Astrocyte (in vitro differentiated cells and primary cell): Measurements from ENCODE around the gene LRRC26. TPM values are rescaled to one million over a fixed set of nuclear protein-coding genes. Genes with fewer than 3 reads are reported as not detected.

ENCODE experiments used
- DNase-seq: peaks from one replicate; pipeline ENCODE4 v3.0.0-alpha.2; 2010; ENCODE audit warnings: low read depth
- FAIRE-seq: peaks from 2 replicates; lab custom pipeline; 2011; peaks lifted over from hg19 to GRCh38; lab: Jason Lieb, UNC
- H2AFZ ChIP-seq: 2 replicates; pipeline ENCODE4 v1.6.0; 2012; ENCODE audit warnings: low read depth, low read length, inconsistent platforms
- H3K27ac ChIP-seq: 2 replicates; pipeline ENCODE4 v1.5.1; 2011; ENCODE audit warnings: low read depth, low read length, inconsistent platforms
- H3K27me3 ChIP-seq: 2 replicates; pipeline ENCODE4 v1.6.0; 2011; ENCODE audit warnings: low read length, inconsistent platforms; ENCODE audit not compliant: insufficient read depth
- H3K36me3 ChIP-seq: 2 replicates; pipeline ENCODE4 v1.5.1; 2011; ENCODE audit warnings: low read length, inconsistent platforms; ENCODE audit not compliant: insufficient read depth
- H3K4me1 ChIP-seq: 2 replicates; pipeline ENCODE4 v1.5.1; 2011; ENCODE audit warnings: low read length, inconsistent platforms; ENCODE audit not compliant: insufficient read depth
- H3K4me2 ChIP-seq: 2 replicates; pipeline ENCODE4 v1.6.0; 2012; ENCODE audit warnings: low read length, inconsistent platforms
- H3K4me3 ChIP-seq: 2 replicates; pipeline ENCODE4 v1.5.1; 2011; ENCODE audit warnings: low read depth, mild to moderate bottlenecking, low read length, inconsistent platforms; ENCODE audit not compliant: insufficient read depth
- H3K79me2 ChIP-seq: 2 replicates; pipeline ENCODE4 v1.6.0; 2012; ENCODE audit warnings: mild to moderate bottlenecking, low read length, inconsistent platforms; ENCODE audit not compliant: insufficient read depth
- H3K9ac ChIP-seq: 2 replicates; pipeline ENCODE4 v1.6.0; 2012; ENCODE audit warnings: mild to moderate bottlenecking, low read length, inconsistent platforms
- H3K9me3 ChIP-seq: 2 replicates; pipeline ENCODE4 v1.5.1; 2012; ENCODE audit warnings: low read depth, mild to moderate bottlenecking, low read length, inconsistent platforms; ENCODE audit not compliant: insufficient read depth
- H4K20me1 ChIP-seq: 2 replicates; pipeline ENCODE4 v1.6.0; 2012; ENCODE audit warnings: low read length, inconsistent platforms; ENCODE audit not compliant: insufficient read depth
- H3K27ac Mint-ChIP-seq: one replicate; pipeline ENCODE4 v1.8.0; 2021; ENCODE audit warnings: mild to moderate bottlenecking, mixed read lengths; ENCODE audit not compliant: unreplicated experiment
- H3K27me3 Mint-ChIP-seq: one replicate; pipeline ENCODE4 v1.8.0; 2021; ENCODE audit warnings: low read depth, mixed read lengths; ENCODE audit not compliant: unreplicated experiment
- H3K36me3 Mint-ChIP-seq: one replicate; pipeline ENCODE4 v1.8.0; 2021; ENCODE audit warnings: low read depth, mixed read lengths; ENCODE audit not compliant: unreplicated experiment
- H3K4me1 Mint-ChIP-seq: one replicate; pipeline ENCODE4 v1.8.0; 2021; ENCODE audit warnings: low read depth, mixed read lengths; ENCODE audit not compliant: unreplicated experiment
- H3K4me3 Mint-ChIP-seq: one replicate; pipeline ENCODE4 v1.8.0; 2021; ENCODE audit warnings: mild to moderate bottlenecking, moderate library complexity, mixed read lengths; ENCODE audit not compliant: unreplicated experiment
- H3K9me3 Mint-ChIP-seq: one replicate; pipeline ENCODE4 v1.8.0; 2021; ENCODE audit warnings: mild to moderate bottlenecking, mixed read lengths; ENCODE audit not compliant: unreplicated experiment
- CTCF ChIP-seq: IDR thresholded peaks from 2 replicates; pipeline ENCODE4 v1.5.1; 2011; ENCODE audit warnings: low read depth, mild to moderate bottlenecking, inconsistent platforms, low read length, moderate library complexity; ENCODE audit not compliant: insufficient read depth
- EZH2 ChIP-seq: IDR thresholded peaks from 2 replicates; pipeline ENCODE4 v1.6.1; 2012; ENCODE audit warnings: mild to moderate bottlenecking, low read length, inconsistent platforms; ENCODE audit not compliant: insufficient read depth
- total RNA-seq: library from RNA; stranded (reverse); gene quantifications from 2 replicates; pipeline ENCODE4 v1.2.1, GENCODE V29; 2021

LRRC26 gene
- total RNA-seq, 1 donor from 2014 or later, result not detected

DNA sequence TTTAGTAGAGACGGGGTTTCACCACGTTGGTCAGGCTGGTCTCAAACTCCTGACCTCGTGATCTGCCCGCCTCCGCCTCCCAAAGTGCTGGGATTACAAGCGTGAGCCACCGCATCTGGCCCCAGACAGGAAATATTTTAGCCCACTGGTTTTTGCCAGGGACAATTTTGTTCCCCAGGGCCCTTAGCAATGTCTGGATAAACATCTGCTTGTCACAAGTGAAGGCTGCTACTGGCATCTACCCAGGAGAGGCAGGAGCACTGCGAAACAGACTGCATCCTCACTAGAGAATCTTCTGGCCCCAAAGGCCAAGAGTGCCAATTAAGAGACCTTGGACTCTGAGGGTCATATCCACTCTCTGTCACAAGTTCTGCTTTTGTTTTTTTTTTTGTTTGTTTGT lies 33.1 kb upstream of the LRRC26 start:
- FAIRE-seq (no peak), DNase-seq (no peak)
- Histone ChIP-seq H3K4me3 (no peak overlapping the region), H3K27me3 (no peaks in the 10 kb centered on the region), H3K4me2 (peak overlapping the region; percentile 7), H3K79me2 (peaks cover 69% of the 10 kb centered on the region), H3K4me1 (peaks cover 39% of the 10 kb centered on the region), H4K20me1 (peaks cover 27% of the 10 kb centered on the region), H3K9ac (no peak overlapping the region), H3K36me3 (no peaks in the 10 kb centered on the region), H2AFZ (no peak overlapping the region), H3K27ac (no peak overlapping the region), H3K9me3 (no peaks in the 10 kb centered on the region)
- Mint-ChIP-seq H3K9me3 (no peaks in the 10 kb centered on the region), H3K4me3 (peak overlapping the region; percentile 14), H3K36me3 (peaks cover 2% of the 10 kb centered on the region), H3K27ac (no peak overlapping the region), H3K27me3 (no peaks in the 10 kb centered on the region), H3K4me1 (peaks cover 17% of the 10 kb centered on the region)
- TF ChIP-seq CTCF, result no peak
- no peak for TF ChIP-seq EZH2

DNA sequence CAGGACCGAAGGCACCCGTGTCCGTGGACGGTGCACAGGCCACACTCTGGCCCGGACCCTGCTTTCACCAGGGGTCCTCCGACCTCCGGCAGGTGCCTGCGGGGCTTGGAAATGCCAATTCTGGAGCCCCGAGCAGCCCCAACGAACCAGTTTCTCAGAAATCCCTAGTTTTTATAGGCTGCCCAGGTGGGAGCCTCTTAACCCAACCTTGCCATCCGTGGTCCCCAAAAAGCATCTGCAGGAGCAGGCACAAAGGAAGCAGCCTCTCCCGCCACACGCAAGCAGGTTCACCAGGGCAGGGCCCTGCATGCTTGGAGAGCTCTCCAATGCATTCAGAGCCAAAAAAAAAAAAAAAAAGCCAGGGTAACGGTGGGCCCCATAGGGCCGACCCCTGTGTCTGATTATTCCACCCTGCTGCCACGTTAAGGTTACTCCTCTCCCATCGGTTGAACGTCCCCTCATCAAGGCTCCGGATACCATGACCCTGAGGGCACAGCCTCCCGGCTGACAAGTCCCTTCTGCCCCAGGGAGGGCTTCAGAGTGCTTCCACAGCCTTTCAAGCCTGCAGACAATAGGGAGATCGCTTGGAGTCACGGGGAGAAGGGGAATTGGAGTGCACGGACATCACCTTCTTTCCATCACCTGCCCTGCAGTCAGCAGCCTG lies 31.5 kb upstream of the LRRC26 start:
- H3K27me3 ChIP-seq, result no peaks in the 10 kb centered on the region
- H3K9ac ChIP-seq, result peak overlapping the region; percentile 68
- H3K27ac Mint-ChIP-seq, result no peak overlapping the region
- no peak for TF ChIP-seq CTCF
- TF ChIP-seq EZH2, result no peak
- H3K4me3 ChIP-seq, result peak overlapping the region; percentile 67
- no peaks in the 10 kb centered on the region for H3K9me3 Mint-ChIP-seq
- H3K27ac ChIP-seq, result no peak overlapping the region
- no peaks in the 10 kb centered on the region for H3K36me3 ChIP-seq
- H3K27me3 Mint-ChIP-seq, result no peaks in the 10 kb centered on the region
- no peak for DNase-seq
- peak overlapping the region; percentile 85 for H3K4me2 ChIP-seq
- peaks cover 68% of the 10 kb centered on the region for H3K79me2 ChIP-seq
- H3K4me3 Mint-ChIP-seq, result peak overlapping the region; percentile 81
- H3K4me1 ChIP-seq, result peaks cover 36% of the 10 kb centered on the region
- no peak for FAIRE-seq
- no peaks in the 10 kb centered on the region for H3K36me3 Mint-ChIP-seq
- no peaks in the 10 kb centered on the region for H3K9me3 ChIP-seq
- peak overlapping the region; percentile 82 for H2AFZ ChIP-seq
- H4K20me1 ChIP-seq, result peaks cover 40% of the 10 kb centered on the region
- peaks cover 11% of the 10 kb centered on the region for H3K4me1 Mint-ChIP-seq
